PFSK-1 (cell line): Measurements from ENCODE around the gene ACKR3.

ENCODE experiments used
- FOXP2 ChIP-seq: optimal IDR thresholded peaks from 2 replicates; pipeline ENCODE3; 2011; ENCODE audit warnings: borderline replicate concordance, control low read depth, inconsistent platforms; ENCODE audit not compliant: insufficient read depth; ENCODE audit errors: extremely low read length, extremely low read depth
- POLR2AphosphoS5 ChIP-seq: IDR thresholded peaks from 2 replicates; pipeline ENCODE4 v1.6.1; 2012; ENCODE audit warnings: low read depth, mild to moderate bottlenecking, control low read depth, low read length, moderate library complexity
- REST ChIP-seq, 2 experiments: IDR thresholded peaks; 2 replicates each; pipeline versions ENCODE4 v1.6.1 to v1.8.0; 2011 to 2012; ENCODE audit warnings: low read depth in 2 of 2, low read length in 2 of 2, control low read depth in 1 of 2, inconsistent platforms in 1 of 2, mild to moderate bottlenecking in 1 of 2, moderate library complexity in 1 of 2; ENCODE audit not compliant: insufficient read depth in 1 of 2
- SIN3A ChIP-seq: IDR thresholded peaks from 2 replicates; pipeline ENCODE4 v1.6.1; 2012; ENCODE audit warnings: mild to moderate bottlenecking, low read length, moderate library complexity, borderline replicate concordance; ENCODE audit not compliant: insufficient read depth
- TAF1 ChIP-seq: IDR thresholded peaks from 2 replicates; pipeline ENCODE4 v1.6.1; 2012; ENCODE audit warnings: low read length, control low read depth, borderline replicate concordance; ENCODE audit not compliant: insufficient read depth

The ACKR3 gene

GRCh38 chr2:236579746-236580315, 10.2 kb downstream of the ACKR3 start:
- TF ChIP-seq SIN3A (no peak), FOXP2 (no peak), POLR2AphosphoS5 (no peak), TAF1 (no peak), REST (IDR thresholded peaks at IDR 0.05; ENCODE audit: insufficient read depth in 1 of 2, low read depth in 2 of 2, low read length in 2 of 2) (no peak)

DNA sequence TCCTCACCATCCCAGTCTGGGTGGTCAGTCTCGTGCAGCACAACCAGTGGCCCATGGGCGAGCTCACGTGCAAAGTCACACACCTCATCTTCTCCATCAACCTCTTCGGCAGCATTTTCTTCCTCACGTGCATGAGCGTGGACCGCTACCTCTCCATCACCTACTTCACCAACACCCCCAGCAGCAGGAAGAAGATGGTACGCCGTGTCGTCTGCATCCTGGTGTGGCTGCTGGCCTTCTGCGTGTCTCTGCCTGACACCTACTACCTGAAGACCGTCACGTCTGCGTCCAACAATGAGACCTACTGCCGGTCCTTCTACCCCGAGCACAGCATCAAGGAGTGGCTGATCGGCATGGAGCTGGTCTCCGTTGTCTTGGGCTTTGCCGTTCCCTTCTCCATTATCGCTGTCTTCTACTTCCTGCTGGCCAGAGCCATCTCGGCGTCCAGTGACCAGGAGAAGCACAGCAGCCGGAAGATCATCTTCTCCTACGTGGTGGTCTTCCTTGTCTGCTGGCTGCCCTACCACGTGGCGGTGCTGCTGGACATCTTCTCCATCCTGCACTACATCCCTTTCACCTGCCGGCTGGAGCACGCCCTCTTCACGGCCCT, 11.2 kb downstream of the ACKR3 start:
- TF ChIP-seq POLR2AphosphoS5: no peak
- TF ChIP-seq REST (IDR thresholded peaks at IDR 0.05; ENCODE audit: insufficient read depth in 1 of 2, low read depth in 2 of 2, low read length in 2 of 2): no peak
- no peak for TF ChIP-seq TAF1
- TF ChIP-seq FOXP2: no peak
- no peak for TF ChIP-seq SIN3A

DNA sequence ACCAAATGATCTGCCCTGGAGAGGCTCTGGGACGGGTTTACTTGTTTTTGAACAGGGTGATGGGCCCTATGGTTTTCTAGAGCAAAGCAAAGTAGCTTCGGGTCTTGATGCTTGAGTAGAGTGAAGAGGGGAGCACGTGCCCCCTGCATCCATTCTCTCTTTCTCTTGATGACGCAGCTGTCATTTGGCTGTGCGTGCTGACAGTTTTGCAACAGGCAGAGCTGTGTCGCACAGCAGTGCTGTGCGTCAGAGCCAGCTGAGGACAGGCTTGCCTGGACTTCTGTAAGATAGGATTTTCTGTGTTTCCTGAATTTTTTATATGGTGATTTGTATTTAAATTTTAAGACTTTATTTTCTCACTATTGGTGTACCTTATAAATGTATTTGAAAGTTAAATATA, 11.9 kb downstream of the ACKR3 start:
- TF ChIP-seq SIN3A (no peak), REST (IDR thresholded peaks at IDR 0.05; ENCODE audit: insufficient read depth in 1 of 2, low read depth in 2 of 2, low read length in 2 of 2) (no peak), FOXP2 (no peak), TAF1 (no peak), POLR2AphosphoS5 (no peak)

- no peak for TF ChIP-seq REST (IDR thresholded peaks at IDR 0.05; ENCODE audit: insufficient read depth in 1 of 2, low read depth in 2 of 2, low read length in 2 of 2)
- TF ChIP-seq TAF1: no peak
- TF ChIP-seq POLR2AphosphoS5: no peak
- no peak for TF ChIP-seq FOXP2
Observed at GRCh38 chr2:236582968-236583367, 13.3 kb downstream of the ACKR3 start.

- no peak for TF ChIP-seq TAF1
- no peak for TF ChIP-seq POLR2AphosphoS5
- TF ChIP-seq REST (IDR thresholded peaks at IDR 0.05; ENCODE audit: insufficient read depth in 1 of 2, low read depth in 2 of 2, low read length in 2 of 2): no peak
- TF ChIP-seq SIN3A: no peak
- no peak for TF ChIP-seq FOXP2
Observed at GRCh38 chr2:236583621-236584203, 14.1 kb downstream of the ACKR3 start.
